ENCODE measurements around the gene CD99. TPM values are rescaled to one million over a fixed set of nuclear protein-coding genes. Genes with fewer than 3 reads are reported as not detected.

The CD99 gene
- total and polyA plus RNA-seq, 4 donors: 49.9 to 165 (median 102) TPM

- TF ChIP-seq RXRA (IDR thresholded peaks at IDR 0.05) (peak in 1 of 2 donors; percentile 54), JUND (IDR thresholded peaks at IDR 0.05) (no peak), GABPA (IDR thresholded peaks at IDR 0.05 in 1 of 2, conservative IDR thresholded peaks at IDR 0.05 in 1 of 2) (peak; percentile 50 to 59), FOXA1 (IDR thresholded peaks at IDR 0.05) (no peak), NR2F2 (IDR thresholded peaks at IDR 0.05) (peak; percentile 48)
Observed at GRCh38 chrX:2705046-2705832, 14.1 kb downstream of the CD99 start (continued).

DNA sequence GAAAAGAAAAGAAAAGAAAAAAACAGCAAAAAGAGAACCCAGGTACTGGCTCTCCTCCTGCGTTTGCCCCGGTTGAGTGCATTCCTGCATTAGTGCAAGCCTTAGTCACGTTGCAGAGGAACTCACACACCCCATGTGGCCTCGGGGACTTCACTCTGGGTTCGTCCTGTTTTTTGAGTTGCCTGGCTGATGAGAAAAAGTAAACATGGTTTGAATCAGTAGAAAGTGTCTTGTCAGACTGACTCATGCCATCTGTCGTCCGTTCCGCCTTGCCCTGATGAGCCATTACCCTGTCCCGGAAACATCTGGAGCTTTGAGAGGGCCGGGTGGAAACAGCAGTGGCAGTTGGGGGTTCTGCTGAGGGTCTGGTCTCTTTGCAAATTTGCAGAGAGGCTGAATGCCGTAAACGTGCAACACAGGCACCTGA is 16.3 kb downstream of the CD99 start:
- Histone ChIP-seq H3K27ac (ENCODE audit: low read depth in 1 of 2, low read length in 2 of 2) (peak overlapping the region; percentile 46 to 49), H3K4me1 (ENCODE audit: control insufficient read depth in 4 of 4, insufficient read depth in 4 of 4, low read length in 3 of 4) (peaks cover 1 to 12% (median 7%) of the 10 kb centered on the region in 4 donors), H3K9ac (ENCODE audit: low read depth in 1 of 2, low read length in 2 of 2) (no peak overlapping the region), H3K4me3 (ENCODE audit: low read depth in 1 of 3, low read length in 3 of 3) (no peak overlapping the region), H3K27me3 (ENCODE audit: control insufficient read depth in 4 of 4, insufficient read depth in 4 of 4, low read length in 3 of 4) (no peaks in the 10 kb centered on the region), H3K9me3 (ENCODE audit: control insufficient read depth in 4 of 4, low read length in 3 of 4) (no peaks in the 10 kb centered on the region), H3K36me3 (ENCODE audit: control insufficient read depth in 4 of 4, insufficient read depth in 3 of 4, low read depth in 1 of 4, low read length in 3 of 4) (no peaks in the 10 kb centered on the region)
- no peak for DNase-seq (ENCODE audit: low spot score)
- WGBS: 46% methylated on average over 12 of the region's 12 CpGs
- TF ChIP-seq HNF4A (conservative IDR thresholded peaks at IDR 0.05) (peak in 1 of 2 donors; percentile 14), HNF4G (IDR thresholded peaks at IDR 0.05) (no peak), JUND (IDR thresholded peaks at IDR 0.05) (peak in 1 of 2 donors; percentile 16), NR2F2 (IDR thresholded peaks at IDR 0.05) (no peak), TAF1 (conservative IDR thresholded peaks at IDR 0.05) (no peak), RXRA (IDR thresholded peaks at IDR 0.05) (peak in 1 of 2 donors; percentile 54), GABPA (IDR thresholded peaks at IDR 0.05 in 1 of 2, conservative IDR thresholded peaks at IDR 0.05 in 1 of 2) (no peak), YY1 (IDR thresholded peaks at IDR 0.05) (no peak), SP1 (IDR thresholded peaks at IDR 0.05) (peak; percentile 32), FOXA1 (IDR thresholded peaks at IDR 0.05) (no peak), RAD21 (IDR thresholded peaks at IDR 0.05) (peak in 1 of 2 donors; percentile 19), EGR1 (IDR thresholded peaks at IDR 0.05; ENCODE audit: low read depth in 2 of 2) (no peak), FOXA2 (IDR thresholded peaks at IDR 0.05) (no peak)
- TF ChIP-seq, protein P1, sequence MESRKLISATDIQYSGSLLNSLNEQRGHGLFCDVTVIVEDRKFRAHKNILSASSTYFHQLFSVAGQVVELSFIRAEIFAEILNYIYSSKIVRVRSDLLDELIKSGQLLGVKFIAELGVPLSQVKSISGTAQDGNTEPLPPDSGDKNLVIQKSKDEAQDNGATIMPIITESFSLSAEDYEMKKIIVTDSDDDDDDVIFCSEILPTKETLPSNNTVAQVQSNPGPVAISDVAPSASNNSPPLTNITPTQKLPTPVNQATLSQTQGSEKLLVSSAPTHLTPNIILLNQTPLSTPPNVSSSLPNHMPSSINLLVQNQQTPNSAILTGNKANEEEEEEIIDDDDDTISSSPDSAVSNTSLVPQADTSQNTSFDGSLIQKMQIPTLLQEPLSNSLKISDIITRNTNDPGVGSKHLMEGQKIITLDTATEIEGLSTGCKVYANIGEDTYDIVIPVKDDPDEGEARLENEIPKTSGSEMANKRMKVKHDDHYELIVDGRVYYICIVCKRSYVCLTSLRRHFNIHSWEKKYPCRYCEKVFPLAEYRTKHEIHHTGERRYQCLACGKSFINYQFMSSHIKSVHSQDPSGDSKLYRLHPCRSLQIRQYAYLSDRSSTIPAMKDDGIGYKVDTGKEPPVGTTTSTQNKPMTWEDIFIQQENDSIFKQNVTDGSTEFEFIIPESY (IDR thresholded peaks at IDR 0.05): no peak
- TF ChIP-seq, protein P2, sequence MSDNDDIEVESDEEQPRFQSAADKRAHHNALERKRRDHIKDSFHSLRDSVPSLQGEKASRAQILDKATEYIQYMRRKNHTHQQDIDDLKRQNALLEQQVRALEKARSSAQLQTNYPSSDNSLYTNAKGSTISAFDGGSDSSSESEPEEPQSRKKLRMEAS (IDR thresholded peaks at IDR 0.05): no peak
- TF ChIP-seq, protein P3, sequence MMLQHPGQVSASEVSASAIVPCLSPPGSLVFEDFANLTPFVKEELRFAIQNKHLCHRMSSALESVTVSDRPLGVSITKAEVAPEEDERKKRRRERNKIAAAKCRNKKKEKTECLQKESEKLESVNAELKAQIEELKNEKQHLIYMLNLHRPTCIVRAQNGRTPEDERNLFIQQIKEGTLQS (IDR thresholded peaks at IDR 0.05): no peak
- TF ChIP-seq, protein P4, sequence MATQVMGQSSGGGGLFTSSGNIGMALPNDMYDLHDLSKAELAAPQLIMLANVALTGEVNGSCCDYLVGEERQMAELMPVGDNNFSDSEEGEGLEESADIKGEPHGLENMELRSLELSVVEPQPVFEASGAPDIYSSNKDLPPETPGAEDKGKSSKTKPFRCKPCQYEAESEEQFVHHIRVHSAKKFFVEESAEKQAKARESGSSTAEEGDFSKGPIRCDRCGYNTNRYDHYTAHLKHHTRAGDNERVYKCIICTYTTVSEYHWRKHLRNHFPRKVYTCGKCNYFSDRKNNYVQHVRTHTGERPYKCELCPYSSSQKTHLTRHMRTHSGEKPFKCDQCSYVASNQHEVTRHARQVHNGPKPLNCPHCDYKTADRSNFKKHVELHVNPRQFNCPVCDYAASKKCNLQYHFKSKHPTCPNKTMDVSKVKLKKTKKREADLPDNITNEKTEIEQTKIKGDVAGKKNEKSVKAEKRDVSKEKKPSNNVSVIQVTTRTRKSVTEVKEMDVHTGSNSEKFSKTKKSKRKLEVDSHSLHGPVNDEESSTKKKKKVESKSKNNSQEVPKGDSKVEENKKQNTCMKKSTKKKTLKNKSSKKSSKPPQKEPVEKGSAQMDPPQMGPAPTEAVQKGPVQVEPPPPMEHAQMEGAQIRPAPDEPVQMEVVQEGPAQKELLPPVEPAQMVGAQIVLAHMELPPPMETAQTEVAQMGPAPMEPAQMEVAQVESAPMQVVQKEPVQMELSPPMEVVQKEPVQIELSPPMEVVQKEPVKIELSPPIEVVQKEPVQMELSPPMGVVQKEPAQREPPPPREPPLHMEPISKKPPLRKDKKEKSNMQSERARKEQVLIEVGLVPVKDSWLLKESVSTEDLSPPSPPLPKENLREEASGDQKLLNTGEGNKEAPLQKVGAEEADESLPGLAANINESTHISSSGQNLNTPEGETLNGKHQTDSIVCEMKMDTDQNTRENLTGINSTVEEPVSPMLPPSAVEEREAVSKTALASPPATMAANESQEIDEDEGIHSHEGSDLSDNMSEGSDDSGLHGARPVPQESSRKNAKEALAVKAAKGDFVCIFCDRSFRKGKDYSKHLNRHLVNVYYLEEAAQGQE (IDR thresholded peaks at IDR 0.05): no peak
- TF ChIP-seq, protein P5, sequence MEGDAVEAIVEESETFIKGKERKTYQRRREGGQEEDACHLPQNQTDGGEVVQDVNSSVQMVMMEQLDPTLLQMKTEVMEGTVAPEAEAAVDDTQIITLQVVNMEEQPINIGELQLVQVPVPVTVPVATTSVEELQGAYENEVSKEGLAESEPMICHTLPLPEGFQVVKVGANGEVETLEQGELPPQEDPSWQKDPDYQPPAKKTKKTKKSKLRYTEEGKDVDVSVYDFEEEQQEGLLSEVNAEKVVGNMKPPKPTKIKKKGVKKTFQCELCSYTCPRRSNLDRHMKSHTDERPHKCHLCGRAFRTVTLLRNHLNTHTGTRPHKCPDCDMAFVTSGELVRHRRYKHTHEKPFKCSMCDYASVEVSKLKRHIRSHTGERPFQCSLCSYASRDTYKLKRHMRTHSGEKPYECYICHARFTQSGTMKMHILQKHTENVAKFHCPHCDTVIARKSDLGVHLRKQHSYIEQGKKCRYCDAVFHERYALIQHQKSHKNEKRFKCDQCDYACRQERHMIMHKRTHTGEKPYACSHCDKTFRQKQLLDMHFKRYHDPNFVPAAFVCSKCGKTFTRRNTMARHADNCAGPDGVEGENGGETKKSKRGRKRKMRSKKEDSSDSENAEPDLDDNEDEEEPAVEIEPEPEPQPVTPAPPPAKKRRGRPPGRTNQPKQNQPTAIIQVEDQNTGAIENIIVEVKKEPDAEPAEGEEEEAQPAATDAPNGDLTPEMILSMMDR (IDR thresholded peaks at IDR 0.05; ENCODE audit: low read depth, low read length, missing input control): no peak

Measured in liver (tissue), 9 donors.